ENCODE measurements around the gene SSBP3.

GRCh38 chr1:54395281-54395934, 10.8 kb downstream of the SSBP3 start:
- no peak for TF ChIP-seq CTCF (IDR thresholded peaks at IDR 0.05; ENCODE audit: insufficient read depth, low read length, poor library complexity, severe bottlenecking)
- no peak for TF ChIP-seq EZH2phosphoT487 (conservative IDR thresholded peaks at IDR 0.05; ENCODE audit: low read length)
